T-cell (primary cell): ENCODE data around the gene HELZ2. TPM values are rescaled to one million over a fixed set of nuclear protein-coding genes. Genes with fewer than 3 reads are reported as not detected.

Source experiments
- ATAC-seq, 4 experiments: fragments of 200-7000 bp in 3 of 4; fragments of 150-1000 bp in 1 of 4; cut with Tn5 transposase; replicated peaks in 1 of 4; 1 replicate in 3 of 4; 2 replicates in 1 of 4; pipeline ENCODE4 v1.10.0; 2021; ENCODE audit warnings: moderate library complexity in 3 of 4, mild to moderate bottlenecking in 2 of 4, moderate number of reproducible peaks in 1 of 4
- CTCF ChIA-PET, 2 donors: fragments of 300-600 bp; sonication (Branson Sonifier 250); formaldehyde crosslinking; loops; one replicate each; lab custom pipeline; 2022; ENCODE audit warnings: antibody characterized with exemption in 2 of 2; lab: Charles Lee
- POLR2A ChIA-PET, 2 donors: fragments of 300-600 bp; sonication (Branson Sonifier 250); formaldehyde crosslinking; loops; one replicate each; lab custom pipeline; 2022; ENCODE audit warnings: antibody characterized with exemption in 2 of 2; lab: Charles Lee
- DNase-seq, 35 experiments: peaks; one replicate each; pipeline versions ENCODE4 v3.0.0 to v3.0.0-alpha.2; 2013 to 2023
- H3K27ac ChIP-seq: one replicate; pipeline ENCODE4 v1.5.1; 2013; ENCODE audit warnings: low read length
- H3K27me3 ChIP-seq, 2 experiments: replicated peaks in 1 of 2; 1 replicate in 1 of 2; 2 replicates in 1 of 2; pipeline versions ENCODE4 v1.6.1 to v1.7.0; 2013; ENCODE audit warnings: low read length in 1 of 2, mixed read lengths in 1 of 2; ENCODE audit not compliant: control insufficient read depth in 2 of 2, insufficient read depth in 2 of 2; ENCODE audit errors: extremely low read depth in 1 of 2
- H3K36me3 ChIP-seq, 2 donors: 1 replicate in 1 of 2; 2 replicates in 1 of 2; pipeline versions ENCODE4 v1.6.1 to v1.7.0; 2013; ENCODE audit warnings: low read length in 1 of 2; ENCODE audit not compliant: control insufficient read depth in 2 of 2, insufficient read depth in 1 of 2; ENCODE audit errors: extremely low read depth in 1 of 2
- H3K4me1 ChIP-seq, 2 experiments: 1 replicate in 1 of 2; 2 replicates in 1 of 2; pipeline versions ENCODE4 v1.6.1 to v1.7.0; 2013; ENCODE audit warnings: low read length in 2 of 2, mixed read lengths in 1 of 2; ENCODE audit not compliant: insufficient read depth in 2 of 2, control insufficient read depth in 1 of 2; ENCODE audit errors: extremely low read depth in 1 of 2
- H3K4me3 ChIP-seq, 2 donors: 1 replicate in 1 of 2; 2 replicates in 1 of 2; pipeline versions ENCODE4 v1.5.1 to v1.7.0; 2013; ENCODE audit warnings: mild to moderate bottlenecking in 2 of 2, low read length in 1 of 2, moderate library complexity in 1 of 2; ENCODE audit not compliant: control insufficient read depth in 1 of 2; ENCODE audit errors: extremely low read depth in 1 of 2
- H3K9me3 ChIP-seq: 2 replicates; pipeline ENCODE4 v1.7.0; 2013
- H3K27ac Mint-ChIP-seq, 2 donors: one replicate each; pipeline ENCODE4 v1.8.0; 2020 to 2021; ENCODE audit warnings: mild to moderate bottlenecking in 2 of 2, mixed read lengths in 2 of 2
- H3K27me3 Mint-ChIP-seq, 2 donors: one replicate each; pipeline ENCODE4 v1.8.0; 2021 to 2022; ENCODE audit warnings: mixed read lengths in 2 of 2
- H3K36me3 Mint-ChIP-seq: one replicate; pipeline ENCODE4 v1.8.0; 2021; ENCODE audit warnings: mixed read lengths
- H3K4me1 Mint-ChIP-seq, 3 donors: one replicate each; pipeline ENCODE4 v1.8.0; 2020 to 2022; ENCODE audit warnings: mixed read lengths in 3 of 3, mild to moderate bottlenecking in 1 of 3
- H3K4me3 Mint-ChIP-seq, 3 donors: one replicate each; pipeline ENCODE4 v1.8.0; 2020 to 2022; ENCODE audit warnings: mild to moderate bottlenecking in 3 of 3, mixed read lengths in 3 of 3, moderate library complexity in 3 of 3
- H3K9me3 Mint-ChIP-seq, 3 donors: one replicate each; pipeline ENCODE4 v1.8.0; 2020 to 2022; ENCODE audit warnings: mixed read lengths in 3 of 3
- WGBS: methylation state at CpG from one replicate; pipeline ENCODE4 v1.1.5; 2013; ENCODE audit warnings: missing lambda C conversion rate; ENCODE audit not compliant: insufficient coverage; 5-methylcytosine and 5-hydroxymethylcytosine counted together
- total RNA-seq, 35 experiments: library from RNA in 6 of 35; stranded (reverse) in 6 of 35; fragments of 120-200 nt in 1 of 35; gene quantifications; one replicate each; pipeline versions ENCODE4 v1.2.1 to v1.2.4 and lab custom pipeline; 2013 to 2026

The HELZ2 gene
- total RNA-seq, 5 donors from 2014 or later (not counting 1 experiment from before 2014, with no cell fraction given) = 31.6 to 73.0 (median 43.5) TPM

- peaks cover 0 to 35% of the 10 kb centered on the region in 2 experiments for H3K4me1 ChIP-seq
- no peak for DNase-seq
- ChIA-PET CTCF (interaction anchor here in 1 of 2 donors (0.6 kb wide), 1 partner anchor 64 kb away, joined by 3 read pairs; no protein-coding TSS in a partner anchor), POLR2A (interaction anchor here in 1 of 2 donors (0.6 kb wide), 1 partner anchor 467 kb away, joined by 3 read pairs; no protein-coding TSS in a partner anchor)
- H3K36me3 ChIP-seq = peaks cover 2 to 3% of the 10 kb centered on the region in 2 donors
- H3K9me3 ChIP-seq = no peaks in the 10 kb centered on the region
- no peaks in the 10 kb centered on the region for H3K36me3 Mint-ChIP-seq
- no peak overlapping the region for H3K4me3 Mint-ChIP-seq
- no peak overlapping the region for H3K27ac Mint-ChIP-seq
- no peaks in the 10 kb centered on the region for H3K27me3 Mint-ChIP-seq
- peaks cover 0 to 51% of the 10 kb centered on the region in 2 experiments for H3K27me3 ChIP-seq
- H3K4me1 Mint-ChIP-seq = peaks cover 7 to 8% (median 7%) of the 10 kb centered on the region in 3 donors
- no peaks in the 10 kb centered on the region for H3K9me3 Mint-ChIP-seq
- 82% methylated on average over 14 of the region's 19 CpGs for WGBS
- no peak overlapping the region for H3K4me3 ChIP-seq
- no peak overlapping the region for H3K27ac ChIP-seq
- ATAC-seq = no peak
Measured at GRCh38 chr20:63577317-63577894, 3.4 kb upstream of the HELZ2 start.

- H3K9me3 Mint-ChIP-seq = no peaks in the 10 kb centered on the region
- H3K4me1 Mint-ChIP-seq = peaks cover 7 to 8% (median 7%) of the 10 kb centered on the region in 3 donors
- H3K36me3 ChIP-seq = peaks cover 2 to 11% of the 10 kb centered on the region in 2 donors
- no peaks in the 10 kb centered on the region for H3K27me3 Mint-ChIP-seq
- no peaks in the 10 kb centered on the region for H3K36me3 Mint-ChIP-seq
- H3K27ac Mint-ChIP-seq = no peak overlapping the region
- WGBS = 85% methylated on average over 2 of the region's 7 CpGs
- H3K27ac ChIP-seq = no peak overlapping the region
- H3K9me3 ChIP-seq = no peaks in the 10 kb centered on the region
- no peak overlapping the region for H3K4me3 ChIP-seq
- CTCF ChIA-PET = interaction anchor here in 1 of 2 donors (0.7 to 1.0 kb wide), 2 partner anchors 65 to 136 kb away, joined by 3 read pairs; no protein-coding TSS in a partner anchor
- peaks cover 0 to 53% of the 10 kb centered on the region in 2 experiments for H3K27me3 ChIP-seq
- peaks cover 0 to 43% of the 10 kb centered on the region in 2 experiments for H3K4me1 ChIP-seq
- DNase-seq (no peak), ATAC-seq (no peak)
- POLR2A ChIA-PET = no interaction called here
- H3K4me3 Mint-ChIP-seq = peak overlapping the region in 1 of 3 donors; percentile 24
Measured at GRCh38 chr20:63576311-63576710, 2.3 kb upstream of the HELZ2 start.

- H3K4me3 ChIP-seq = no peak overlapping the region
- peaks cover 0 to 36% of the 10 kb centered on the region in 2 experiments for H3K4me1 ChIP-seq
- H3K9me3 Mint-ChIP-seq = no peaks in the 10 kb centered on the region
- ATAC-seq (no peak), DNase-seq (no peak)
- peaks cover 0 to 49% of the 10 kb centered on the region in 2 experiments for H3K27me3 ChIP-seq
- H3K4me3 Mint-ChIP-seq = peak overlapping the region; percentile 47 to 79 (median 72)
- ChIA-PET CTCF (interaction anchor here in 1 of 2 donors (1.2 kb wide), 1 partner anchor 38 kb away, joined by 7 read pairs; the partner anchor contains the start of gene PTK6), POLR2A (interaction anchor here in 1 of 2 donors (0.6 kb wide), 1 partner anchor 405 kb away, joined by 4 read pairs; no protein-coding TSS in a partner anchor)
- no peaks in the 10 kb centered on the region for H3K36me3 Mint-ChIP-seq
- peaks cover 0 to 1% (median under 1%) of the 10 kb centered on the region in 3 donors for H3K4me1 Mint-ChIP-seq
- peaks cover 2 to 11% of the 10 kb centered on the region in 2 donors for H3K36me3 ChIP-seq
- H3K27me3 Mint-ChIP-seq = no peaks in the 10 kb centered on the region
- WGBS = 81% methylated on average over 12 of the region's 28 CpGs
- H3K27ac Mint-ChIP-seq = peak overlapping the region in 1 of 2 donors; percentile 28
- no peak overlapping the region for H3K27ac ChIP-seq
- no peaks in the 10 kb centered on the region for H3K9me3 ChIP-seq
Measured at GRCh38 chr20:63574829-63575743, 1.0 kb upstream of the HELZ2 start.

- H3K36me3 Mint-ChIP-seq = no peaks in the 10 kb centered on the region
- POLR2A ChIA-PET = interaction anchor here in 1 of 2 donors (0.8 kb wide), 1 partner anchor 28 kb away, joined by 7 read pairs; no protein-coding TSS in a partner anchor
Measured at GRCh38 chr20:63573647-63574131, 350 bp downstream of the HELZ2 start.

GRCh38 chr20:63572788-63573646 is 1.0 kb downstream of the HELZ2 start:
- Histone ChIP-seq H3K4me3 (peak overlapping the region; percentile 83 to 86), H3K9me3 (no peaks in the 10 kb centered on the region), H3K36me3 (peaks cover 2 to 11% of the 10 kb centered on the region in 2 donors), H3K4me1 (peaks cover 3 to 53% of the 10 kb centered on the region in 2 experiments), H3K27ac (no peak overlapping the region), H3K27me3 (peaks cover 0 to 44% of the 10 kb centered on the region in 2 experiments)
- H3K27me3 Mint-ChIP-seq = no peaks in the 10 kb centered on the region
- ATAC-seq (peak in 1 of 4 experiments; percentile 8), DNase-seq (no peak)
- no peaks in the 10 kb centered on the region for H3K9me3 Mint-ChIP-seq
- H3K4me1 Mint-ChIP-seq = peaks cover 9 to 18% (median 16%) of the 10 kb centered on the region in 3 donors
- H3K27ac Mint-ChIP-seq = peak overlapping the region in 1 of 2 donors; percentile 55
- H3K36me3 Mint-ChIP-seq = no peaks in the 10 kb centered on the region
- WGBS = 93% methylated on average over 32 of the region's 34 CpGs
- ChIA-PET POLR2A (no interaction called here), CTCF (no interaction called here)
- H3K4me3 Mint-ChIP-seq = peak overlapping the region; percentile 77 to 81 (median 79)

More at GRCh38 chr20:63573647-63574131, 350 bp downstream of the HELZ2 start:
- H3K4me1 Mint-ChIP-seq = peaks cover 7 to 12% (median 9%) of the 10 kb centered on the region in 3 donors
- Histone ChIP-seq H3K4me1 (peaks cover 0 to 50% of the 10 kb centered on the region in 2 experiments), H3K36me3 (peaks cover 2 to 11% of the 10 kb centered on the region in 2 donors), H3K27me3 (peaks cover 0 to 49% of the 10 kb centered on the region in 2 experiments), H3K27ac (peak overlapping the region; percentile 41), H3K4me3 (peak overlapping the region; percentile 83 to 86), H3K9me3 (no peaks in the 10 kb centered on the region)
- peak overlapping the region; percentile 27 to 55 for H3K27ac Mint-ChIP-seq
- CTCF ChIA-PET = interaction anchor here in 1 of 2 donors (1.0 to 1.2 kb wide), 2 partner anchors 36 to 68 kb away, joined by 3 to 7 read pairs; partner anchors contain the start of gene PTK6
- peak in 1 of 35 experiments; percentile 8 for DNase-seq
- peak; percentile 18 to 40 (median 25) for ATAC-seq
- peak overlapping the region; percentile 77 to 81 (median 79) for H3K4me3 Mint-ChIP-seq
- no peaks in the 10 kb centered on the region for H3K27me3 Mint-ChIP-seq
- no peaks in the 10 kb centered on the region for H3K9me3 Mint-ChIP-seq
- WGBS = 9% methylated on average over 9 of the region's 24 CpGs
